ENCODE data around the gene SYT2. TPM values are rescaled to one million over a fixed set of nuclear protein-coding genes. Genes with fewer than 3 reads are reported as not detected.

SYT2 gene
- total RNA-seq, 4 donors from 2014 or later: under 0.01 TPM; not detected in 3

GRCh38 chr1:202600432-202601041, 109.7 kb downstream of the SYT2 start:
- no peak overlapping the region for H3K27ac ChIP-seq
- 77 to 79% methylated on average over 10 of the region's 10 CpGs for WGBS, 2 donors
- TF ChIP-seq CTCF (IDR thresholded peaks at IDR 0.05): peak in 1 of 5 experiments; percentile 3
- no peak for TF ChIP-seq POLR2A (IDR thresholded peaks at IDR 0.05)
- TF ChIP-seq EP300 (IDR thresholded peaks at IDR 0.05): no peak
- H3K27me3 ChIP-seq: no peaks in the 10 kb centered on the region
- H3K36me3 ChIP-seq: peaks cover 0 to 42% (median 0%) of the 10 kb centered on the region in 3 donors
- no peaks in the 10 kb centered on the region for H3K9me3 ChIP-seq
- no peak for DNase-seq (ENCODE audit: low spot score in 2 of 2)
- no peak overlapping the region for H3K4me3 ChIP-seq
- peaks cover 0 to 7% (median 2%) of the 10 kb centered on the region in 4 donors for H3K4me1 ChIP-seq

- 36 to 47% methylated on average over 12 to 16 of the region's 16 CpGs for WGBS, 2 donors
- no peak overlapping the region for H3K4me3 ChIP-seq
- peak overlapping the region in 1 of 4 donors; percentile 50 for H3K27ac ChIP-seq
- peak; percentile 37 to 42 for DNase-seq (ENCODE audit: low spot score in 2 of 2)
- no peaks in the 10 kb centered on the region for H3K27me3 ChIP-seq
- TF ChIP-seq CTCF (IDR thresholded peaks at IDR 0.05): peak; percentile 62 to 91 (median 75)
- no peak for TF ChIP-seq EP300 (IDR thresholded peaks at IDR 0.05)
- peaks cover 0 to 37% (median 0%) of the 10 kb centered on the region in 3 donors for H3K36me3 ChIP-seq
- peaks cover 0 to 7% (median 2%) of the 10 kb centered on the region in 4 donors for H3K4me1 ChIP-seq
- H3K9me3 ChIP-seq: no peaks in the 10 kb centered on the region
Measured at GRCh38 chr1:202599669-202600431, 110.4 kb downstream of the SYT2 start.

- no peak for DNase-seq (ENCODE audit: low spot score in 2 of 2)
- WGBS, 2 donors: 95 to 96% methylated on average over 3 of the region's 3 CpGs
- TF ChIP-seq EP300 (IDR thresholded peaks at IDR 0.05) (no peak), CTCF (IDR thresholded peaks at IDR 0.05) (no peak), POLR2A (IDR thresholded peaks at IDR 0.05) (no peak)
Measured at GRCh38 chr1:202597090-202597761, 113.0 kb downstream of the SYT2 start.

GRCh38 chr1:202596638-202597037, 113.6 kb downstream of the SYT2 start:
- H3K4me3 ChIP-seq: no peak overlapping the region
- H3K27ac ChIP-seq: no peak overlapping the region
- H3K36me3 ChIP-seq: peaks cover 0 to 14% (median 0%) of the 10 kb centered on the region in 3 donors
- DNase-seq (ENCODE audit: low spot score in 2 of 2): no peak
- TF ChIP-seq CTCF (IDR thresholded peaks at IDR 0.05): no peak
- TF ChIP-seq POLR2A (IDR thresholded peaks at IDR 0.05): no peak
- TF ChIP-seq EP300 (IDR thresholded peaks at IDR 0.05): no peak
- H3K4me1 ChIP-seq: peaks cover 0 to 12% (median 2%) of the 10 kb centered on the region in 4 donors
- H3K9me3 ChIP-seq: no peaks in the 10 kb centered on the region
- H3K27me3 ChIP-seq: no peaks in the 10 kb centered on the region
- WGBS, 2 donors: 90 to 98% methylated on average over 13 of the region's 13 CpGs

More at GRCh38 chr1:202597090-202597761, 113.0 kb downstream of the SYT2 start:
- H3K9me3 ChIP-seq: no peaks in the 10 kb centered on the region
- peaks cover 0 to 14% (median 0%) of the 10 kb centered on the region in 3 donors for H3K36me3 ChIP-seq
- H3K27ac ChIP-seq: no peak overlapping the region
- peaks cover 0 to 7% (median 2%) of the 10 kb centered on the region in 4 donors for H3K4me1 ChIP-seq
- no peaks in the 10 kb centered on the region for H3K27me3 ChIP-seq
- no peak overlapping the region for H3K4me3 ChIP-seq
